ENCODE measurements around the gene CIT.
"Not testable (repeated sequence)": the region's sequence is repeated elsewhere in the genome, so short reads cannot be mapped to it uniquely, and the experiment has no call there.

The CIT gene

GRCh38 chr12:119876761-119877638, at the start of gene CIT:
Gene CIT, minus strand, starts transcription at chr12:119877320. Its CDS starts 1,152 bp downstream, at chr12:119876168.
- peak; percentile 94 for DNase-seq

- no peak for DNase-seq
Observed at GRCh38 chr12:119925269-119925668, 48.1 kb upstream of the CIT start.

GRCh38 chr12:119920064-119920463, 42.9 kb upstream of the CIT start:
- no peak for DNase-seq

- DNase-seq: no peak
Observed at GRCh38 chr12:119915894-119916510, 38.9 kb upstream of the CIT start.

- no peak for DNase-seq
Observed at GRCh38 chr12:119914666-119915065, 37.5 kb upstream of the CIT start.

GRCh38 chr12:119913536-119914330, 36.6 kb upstream of the CIT start:
- no peak for DNase-seq

- no peak for DNase-seq
Observed at GRCh38 chr12:119911182-119911581, 34.1 kb upstream of the CIT start.

GRCh38 chr12:119910586-119910985, 33.5 kb upstream of the CIT start:
- no peak for DNase-seq

- DNase-seq: peak; percentile 14 to 41
Observed at GRCh38 chr12:119902084-119902509, 25.0 kb upstream of the CIT start.

GRCh38 chr12:119901670-119902069, 24.6 kb upstream of the CIT start:
- DNase-seq: no peak

- DNase-seq: no peak
Observed at GRCh38 chr12:119894916-119895315, 17.8 kb upstream of the CIT start.

GRCh38 chr12:119892611-119893010, 15.5 kb upstream of the CIT start:
- not testable (repeated sequence) for DNase-seq

- DNase-seq: peak in 1 of 2 experiments; percentile 57
Observed at GRCh38 chr12:119885549-119885948, 8.4 kb upstream of the CIT start.

- not testable (repeated sequence) for DNase-seq
Observed at GRCh38 chr12:119883791-119884190, 6.7 kb upstream of the CIT start.

- DNase-seq: no peak
Observed at GRCh38 chr12:119883237-119883636, 6.1 kb upstream of the CIT start.

- DNase-seq: no peak
Observed at GRCh38 chr12:119877639-119877948, 474 bp upstream of the CIT start.

GRCh38 chr12:119870457-119870856, 6.7 kb downstream of the CIT start:
- DNase-seq: no peak

- no peak for DNase-seq
Observed at GRCh38 chr12:119869720-119870119, 7.4 kb downstream of the CIT start.

GRCh38 chr12:119868992-119869391, 8.1 kb downstream of the CIT start:
- DNase-seq: no peak

- no peak for DNase-seq
Observed at GRCh38 chr12:119864591-119864990, 12.5 kb downstream of the CIT start.

- DNase-seq: no peak
Observed at GRCh38 chr12:119859241-119859640, 17.9 kb downstream of the CIT start.

GRCh38 chr12:119857041-119857591, 20.0 kb downstream of the CIT start:
- DNase-seq: no peak

GRCh38 chr12:119850330-119850729, 26.8 kb downstream of the CIT start:
- no peak for DNase-seq
